GM23338 (cell line): Measurements from ENCODE around the gene ANKUB1. TPM values are rescaled to one million over a fixed set of nuclear protein-coding genes. Genes with fewer than 3 reads are reported as not detected.
A peak's percentile ranks its signal among the peaks of the same experiment; 100 is the strongest.

Source experiments
- ATAC-seq: fragments of 200-7000 bp; cut with Tn5 transposase; 3 replicates; pipeline ENCODE4 v1.9.1; 2020
- DNase-seq: peaks from one replicate; pipeline ENCODE4 v3.0.0-alpha.2; 2015; ENCODE audit warnings: low spot score
- H2AFZ ChIP-seq: fragments of 200-600 bp; sonication (generic); 2 replicates; pipeline ENCODE4 v1.8.0; 2016; ENCODE audit warnings: antibody characterized with exemption, mild to moderate bottlenecking, moderate library complexity
- H3F3A ChIP-seq: fragments of 200-600 bp; sonication (generic); replicated peaks from 2 replicates; pipeline ENCODE4 v1.8.0; 2017; ENCODE audit warnings: antibody characterized with exemption, mixed run types, low read depth
- H3K27ac ChIP-seq: fragments of 200-600 bp; sonication (generic); 2 replicates; pipeline ENCODE4 v1.6.1; 2016; ENCODE audit warnings: low read depth
- H3K27me3 ChIP-seq: fragments of 200-600 bp; sonication (generic); 2 replicates; pipeline ENCODE4 v1.8.0; 2016; ENCODE audit warnings: mild to moderate bottlenecking, mixed run types, moderate library complexity; ENCODE audit not compliant: insufficient read depth
- H3K36me3 ChIP-seq: fragments of 200-600 bp; sonication (generic); 2 replicates; pipeline ENCODE4 v1.8.0; 2016; ENCODE audit warnings: mild to moderate bottlenecking; ENCODE audit not compliant: insufficient read depth
- H3K4me1 ChIP-seq: fragments of 200-600 bp; sonication (generic); 2 replicates; pipeline ENCODE4 v1.8.0; 2016; ENCODE audit warnings: mild to moderate bottlenecking, moderate library complexity; ENCODE audit not compliant: insufficient read depth
- H3K4me2 ChIP-seq: fragments of 200-600 bp; sonication (generic); 2 replicates; pipeline ENCODE4 v1.7.1; 2017; ENCODE audit warnings: mixed run types
- H3K4me3 ChIP-seq: fragments of 200-600 bp; sonication (generic); 2 replicates; pipeline ENCODE4 v1.6.1; 2016; ENCODE audit warnings: mixed run types
- H3K79me2 ChIP-seq: fragments of 200-600 bp; sonication (generic); replicated peaks from 2 replicates; pipeline ENCODE4 v1.8.0; 2017; ENCODE audit warnings: mild to moderate bottlenecking; ENCODE audit not compliant: insufficient read depth
- H3K9me2 ChIP-seq: fragments of 200-600 bp; sonication (generic); 2 replicates; pipeline ENCODE4 v1.8.0; 2017; ENCODE audit not compliant: insufficient read depth
- H4K20me1 ChIP-seq: fragments of 200-600 bp; sonication (generic); replicated peaks from 2 replicates; pipeline ENCODE4 v1.8.0; 2017; ENCODE audit warnings: mild to moderate bottlenecking; ENCODE audit not compliant: insufficient read depth
- H3K27ac Mint-ChIP-seq: 2 replicates; pipeline ENCODE4 v1.8.0; 2020; ENCODE audit warnings: inconsistent platforms, mild to moderate bottlenecking, moderate library complexity, mixed read lengths
- H3K27me3 Mint-ChIP-seq: 3 replicates; pipeline ENCODE4 v1.8.0; 2022; ENCODE audit warnings: low read depth, mild to moderate bottlenecking, moderate library complexity, mixed read lengths, inconsistent platforms; ENCODE audit not compliant: insufficient read depth, poor library complexity
- H3K36me3 Mint-ChIP-seq: 3 replicates; pipeline ENCODE4 v1.8.0; 2021; ENCODE audit warnings: low read depth, mild to moderate bottlenecking, inconsistent platforms, moderate library complexity, mixed read lengths
- H3K4me1 Mint-ChIP-seq: 3 replicates; pipeline ENCODE4 v1.8.0; 2020; ENCODE audit warnings: mild to moderate bottlenecking, inconsistent platforms, mixed read lengths
- H3K4me3 Mint-ChIP-seq: 3 replicates; pipeline ENCODE4 v1.8.0; 2021; ENCODE audit warnings: moderate library complexity, mild to moderate bottlenecking, inconsistent platforms, mixed read lengths
- H3K9me3 Mint-ChIP-seq: 3 replicates; pipeline ENCODE4 v1.8.0; 2020; ENCODE audit warnings: moderate library complexity, mild to moderate bottlenecking, inconsistent platforms, mixed read lengths
- ETS1 ChIP-seq: IDR thresholded peaks from 2 replicates; pipeline ENCODE4 v1.6.1; 2016; ENCODE audit warnings: antibody characterized with exemption
- EZH2 ChIP-seq: fragments of 200-600 bp; sonication (generic); IDR thresholded peaks from one replicate; pipeline ENCODE4 v1.8.0; 2017; ENCODE audit warnings: antibody characterized with exemption, mild to moderate bottlenecking, low read depth; ENCODE audit not compliant: unreplicated experiment
- EZH2phosphoT487 ChIP-seq: fragments of 200-600 bp; sonication (generic); IDR thresholded peaks from one replicate; pipeline ENCODE4 v1.8.1; 2018; ENCODE audit warnings: antibody characterized with exemption; ENCODE audit not compliant: unreplicated experiment
- NANOG ChIP-seq: IDR thresholded peaks from 2 replicates; pipeline ENCODE4 v1.6.1; 2016; ENCODE audit warnings: antibody characterized with exemption, borderline replicate concordance
- STAT1 ChIP-seq: IDR thresholded peaks from one replicate; pipeline ENCODE4 v1.6.1; 2016; ENCODE audit warnings: antibody characterized with exemption; ENCODE audit not compliant: unreplicated experiment
- ZNF114 ChIP-seq: fragments of 250-450 bp; sonication (Bioruptor Pico); IDR thresholded peaks from 2 replicates; pipeline ENCODE4 v1.5.0; 2020; ENCODE audit warnings: mild to moderate bottlenecking, moderate library complexity
- ZNF331 ChIP-seq: fragments of 250-450 bp; sonication (Bioruptor Pico); IDR thresholded peaks from 2 replicates; pipeline ENCODE4 v1.5.0; 2020; ENCODE audit warnings: low read depth, mild to moderate bottlenecking, moderate library complexity
- polyA plus RNA-seq: library from polyadenylated mRNA; unstranded; fragments of >200 nt; fragmentation: Nextera tagmentation; extraction: Ambion mirVana; gene quantifications from 2 replicates; pipeline ENCODE4 v1.2.1, GENCODE V29; 2016
- total RNA-seq: library from RNA; depleted of rRNA; stranded (reverse); fragments of >200 nt; shearing (Covaris generic); gene quantifications from 2 replicates; pipeline ENCODE4 v1.2.3, GENCODE V29; 2014
- TF ChIP-seq, protein P1 (sequence below): IDR thresholded peaks from one replicate; pipeline ENCODE4 v1.6.1; 2018; ENCODE audit warnings: antibody characterized with exemption; ENCODE audit not compliant: unreplicated experiment
- TF ChIP-seq, protein P2 (sequence below), 2 experiments: fragments of 200-600 bp in 1 of 2; sonication (generic) in 1 of 2; conservative IDR thresholded peaks; 2 replicates each; pipeline versions ENCODE4 v1.5.1 to v1.6.1; 2016 to 2017; ENCODE audit warnings: antibody characterized with exemption in 2 of 2, low read depth in 2 of 2, mild to moderate bottlenecking in 2 of 2, moderate library complexity in 1 of 2

ANKUB1 gene
- total and polyA plus RNA-seq, 2 experiments from 2014 or later = not detected

- TF ChIP-seq, protein P1, sequence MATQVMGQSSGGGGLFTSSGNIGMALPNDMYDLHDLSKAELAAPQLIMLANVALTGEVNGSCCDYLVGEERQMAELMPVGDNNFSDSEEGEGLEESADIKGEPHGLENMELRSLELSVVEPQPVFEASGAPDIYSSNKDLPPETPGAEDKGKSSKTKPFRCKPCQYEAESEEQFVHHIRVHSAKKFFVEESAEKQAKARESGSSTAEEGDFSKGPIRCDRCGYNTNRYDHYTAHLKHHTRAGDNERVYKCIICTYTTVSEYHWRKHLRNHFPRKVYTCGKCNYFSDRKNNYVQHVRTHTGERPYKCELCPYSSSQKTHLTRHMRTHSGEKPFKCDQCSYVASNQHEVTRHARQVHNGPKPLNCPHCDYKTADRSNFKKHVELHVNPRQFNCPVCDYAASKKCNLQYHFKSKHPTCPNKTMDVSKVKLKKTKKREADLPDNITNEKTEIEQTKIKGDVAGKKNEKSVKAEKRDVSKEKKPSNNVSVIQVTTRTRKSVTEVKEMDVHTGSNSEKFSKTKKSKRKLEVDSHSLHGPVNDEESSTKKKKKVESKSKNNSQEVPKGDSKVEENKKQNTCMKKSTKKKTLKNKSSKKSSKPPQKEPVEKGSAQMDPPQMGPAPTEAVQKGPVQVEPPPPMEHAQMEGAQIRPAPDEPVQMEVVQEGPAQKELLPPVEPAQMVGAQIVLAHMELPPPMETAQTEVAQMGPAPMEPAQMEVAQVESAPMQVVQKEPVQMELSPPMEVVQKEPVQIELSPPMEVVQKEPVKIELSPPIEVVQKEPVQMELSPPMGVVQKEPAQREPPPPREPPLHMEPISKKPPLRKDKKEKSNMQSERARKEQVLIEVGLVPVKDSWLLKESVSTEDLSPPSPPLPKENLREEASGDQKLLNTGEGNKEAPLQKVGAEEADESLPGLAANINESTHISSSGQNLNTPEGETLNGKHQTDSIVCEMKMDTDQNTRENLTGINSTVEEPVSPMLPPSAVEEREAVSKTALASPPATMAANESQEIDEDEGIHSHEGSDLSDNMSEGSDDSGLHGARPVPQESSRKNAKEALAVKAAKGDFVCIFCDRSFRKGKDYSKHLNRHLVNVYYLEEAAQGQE = no peak
Measured at GRCh38 chr3:149809699-149810098, 17.3 kb upstream of the ANKUB1 start (continued).

DNA sequence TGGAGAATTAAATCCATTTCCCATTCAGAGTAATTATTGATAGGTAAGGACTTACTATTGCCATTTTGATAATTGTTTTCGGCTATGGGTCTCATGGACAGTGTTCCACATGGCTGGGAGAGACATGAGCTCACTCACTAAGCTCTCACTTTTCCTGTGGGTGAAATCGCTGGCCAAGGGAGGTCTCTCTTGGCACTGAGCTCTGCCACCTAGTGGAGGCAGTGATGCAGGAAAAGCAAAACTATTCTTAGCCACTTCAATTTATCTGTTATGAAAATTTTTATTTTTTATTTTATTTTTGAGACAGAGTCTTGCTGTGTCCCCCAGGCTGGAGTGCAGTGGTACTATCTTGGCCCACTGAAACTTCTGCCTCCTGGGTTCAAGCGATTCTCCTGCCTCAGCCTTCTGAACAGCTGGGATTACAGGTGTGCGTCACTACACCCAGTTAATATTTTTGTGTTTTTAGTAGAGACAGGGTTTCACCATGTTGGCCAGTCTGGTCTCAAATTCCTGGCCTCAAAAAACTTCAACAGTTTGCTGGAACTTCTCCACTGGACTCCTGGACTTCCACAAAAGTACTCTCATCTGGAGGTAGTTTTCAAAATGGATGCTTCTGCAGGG, 16.0 kb upstream of the ANKUB1 start:
- Histone ChIP-seq H3K79me2 (no peaks in the 10 kb centered on the region), H4K20me1 (no peaks in the 10 kb centered on the region), H3F3A (0 out of 2 replicates have a peak, but pooled peaks cover 1% of the 10 kb centered on the region), H3K27me3 (no peaks in the 10 kb centered on the region), H3K4me2 (no peak overlapping the region), H3K9me2 (no peaks in the 10 kb centered on the region), H3K4me1 (peaks cover 4% of the 10 kb centered on the region), H3K4me3 (no peak overlapping the region), H3K36me3 (no peaks in the 10 kb centered on the region), H3K27ac (no peak overlapping the region), H2AFZ (no peak overlapping the region)
- Mint-ChIP-seq H3K4me3 (no peak overlapping the region), H3K9me3 (no peaks in the 10 kb centered on the region; the same call in 2 of the 3 replicates), H3K4me1 (peaks cover 6% of the 10 kb centered on the region), H3K27ac (no peak overlapping the region), H3K36me3 (no peaks in the 10 kb centered on the region; the same call in 2 of the 3 replicates), H3K27me3 (peaks cover 3% of the 10 kb centered on the region)
- TF ChIP-seq NANOG (no peak), ZNF114 (CRISPR knock-in tag) (no peak), STAT1 (no peak)
- TF ChIP-seq, protein P2, sequence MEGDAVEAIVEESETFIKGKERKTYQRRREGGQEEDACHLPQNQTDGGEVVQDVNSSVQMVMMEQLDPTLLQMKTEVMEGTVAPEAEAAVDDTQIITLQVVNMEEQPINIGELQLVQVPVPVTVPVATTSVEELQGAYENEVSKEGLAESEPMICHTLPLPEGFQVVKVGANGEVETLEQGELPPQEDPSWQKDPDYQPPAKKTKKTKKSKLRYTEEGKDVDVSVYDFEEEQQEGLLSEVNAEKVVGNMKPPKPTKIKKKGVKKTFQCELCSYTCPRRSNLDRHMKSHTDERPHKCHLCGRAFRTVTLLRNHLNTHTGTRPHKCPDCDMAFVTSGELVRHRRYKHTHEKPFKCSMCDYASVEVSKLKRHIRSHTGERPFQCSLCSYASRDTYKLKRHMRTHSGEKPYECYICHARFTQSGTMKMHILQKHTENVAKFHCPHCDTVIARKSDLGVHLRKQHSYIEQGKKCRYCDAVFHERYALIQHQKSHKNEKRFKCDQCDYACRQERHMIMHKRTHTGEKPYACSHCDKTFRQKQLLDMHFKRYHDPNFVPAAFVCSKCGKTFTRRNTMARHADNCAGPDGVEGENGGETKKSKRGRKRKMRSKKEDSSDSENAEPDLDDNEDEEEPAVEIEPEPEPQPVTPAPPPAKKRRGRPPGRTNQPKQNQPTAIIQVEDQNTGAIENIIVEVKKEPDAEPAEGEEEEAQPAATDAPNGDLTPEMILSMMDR (conservative IDR thresholded peaks at IDR 0.05; ENCODE audit: low read depth in 2 of 2) = peak; percentile 85 to 89
- ATAC-seq (peak; percentile 9; the same call in 2 of the 3 replicates), DNase-seq (peak; percentile 76)

- TF ChIP-seq ZNF114 (CRISPR knock-in tag) (no peak), ZNF331 (no peak), ETS1 (no peak), NANOG (no peak), EZH2phosphoT487 (no peak), EZH2 (no peak)
- no peak overlapping the region for H3K27ac Mint-ChIP-seq
- H3K36me3 Mint-ChIP-seq = no peaks in the 10 kb centered on the region
- no peak overlapping the region for H2AFZ ChIP-seq
- H3K4me1 ChIP-seq = no peaks in the 10 kb centered on the region
- no peaks in the 10 kb centered on the region for H3K27me3 ChIP-seq
- no peaks in the 10 kb centered on the region for H3K27me3 Mint-ChIP-seq
- no peak overlapping the region for H3K27ac ChIP-seq
- H3K4me3 Mint-ChIP-seq = no peak overlapping the region
- no peak for DNase-seq
- no peaks in the 10 kb centered on the region for H3K9me2 ChIP-seq
- H3F3A ChIP-seq = no peaks in the 10 kb centered on the region
- no peak for ATAC-seq
- H3K4me3 ChIP-seq = no peak overlapping the region
- H3K79me2 ChIP-seq = no peaks in the 10 kb centered on the region
- H3K4me1 Mint-ChIP-seq = no peaks in the 10 kb centered on the region
- no peaks in the 10 kb centered on the region for H3K36me3 ChIP-seq
- H3K4me2 ChIP-seq = no peak overlapping the region
- H4K20me1 ChIP-seq = no peaks in the 10 kb centered on the region
- no peaks in the 10 kb centered on the region; the same call in 2 of the 3 replicates for H3K9me3 Mint-ChIP-seq
Measured at GRCh38 chr3:149806171-149806778, 13.9 kb upstream of the ANKUB1 start.
